Naive thymus-derived CD4-positive, alpha-beta T cell (primary cell): Measurements from ENCODE around the gene DOCK10. TPM values are rescaled to one million over a fixed set of nuclear protein-coding genes. Genes with fewer than 3 reads are reported as not detected.
A peak's percentile ranks its signal among the peaks of the same experiment; 100 is the strongest.

Experiments
- ATAC-seq: fragments of 150-1000 bp; cut with Tn5 transposase; 2 replicates; pipeline ENCODE4 v1.10.0; 2021; ENCODE audit warnings: mild to moderate bottlenecking, moderate library complexity
- CTCF ChIA-PET: fragments of 350-600 bp; sonication (Branson Sonifier 250); formaldehyde crosslinking; loops from one replicate; lab custom pipeline; 2021; ENCODE audit warnings: antibody characterized with exemption; lab: Charles Lee
- POLR2A ChIA-PET: fragments of 350-600 bp; sonication (Branson Sonifier 250); formaldehyde crosslinking; loops from one replicate; lab custom pipeline; 2021; ENCODE audit warnings: antibody characterized with exemption, inconsistent platforms; lab: Charles Lee
- DNase-seq, 9 donors: peaks; one replicate each; pipeline versions ENCODE4 v3.0.0 to v3.0.0-alpha.2; 2020 to 2022; ENCODE audit warnings: mixed read lengths in 1 of 9
- H3K27ac ChIP-seq: one replicate; pipeline ENCODE4 v1.7.0; 2013; ENCODE audit warnings: mild to moderate bottlenecking, low read depth, low read length, moderate library complexity
- H3K27me3 ChIP-seq, 2 donors: one replicate each; pipeline ENCODE4 v1.7.0; 2013; ENCODE audit warnings: low read length in 2 of 2, mild to moderate bottlenecking in 2 of 2, moderate library complexity in 2 of 2; ENCODE audit not compliant: control insufficient read depth in 2 of 2, insufficient read depth in 2 of 2
- H3K36me3 ChIP-seq, 3 experiments: 1 replicate in 2 of 3; 2 replicates in 1 of 3; pipeline ENCODE4 v1.7.0; 2013; ENCODE audit warnings: low read length in 3 of 3, mild to moderate bottlenecking in 3 of 3, moderate library complexity in 1 of 3; ENCODE audit not compliant: insufficient read depth in 3 of 3, control insufficient read depth in 2 of 3
- H3K4me1 ChIP-seq, 2 donors: one replicate each; pipeline ENCODE4 v1.7.0; 2013; ENCODE audit warnings: low read length in 2 of 2, mild to moderate bottlenecking in 2 of 2, moderate library complexity in 1 of 2; ENCODE audit not compliant: control insufficient read depth in 2 of 2, insufficient read depth in 2 of 2
- H3K4me3 ChIP-seq: 2 replicates; pipeline ENCODE4 v1.7.0; 2013; ENCODE audit warnings: mild to moderate bottlenecking, low read length
- H3K9me3 ChIP-seq, 3 experiments: 1 replicate in 2 of 3; 2 replicates in 1 of 3; pipeline ENCODE4 v1.7.0; 2013; ENCODE audit warnings: low read length in 3 of 3; ENCODE audit not compliant: control insufficient read depth in 2 of 3
- H3K27ac Mint-ChIP-seq, 9 donors: one replicate each; pipeline ENCODE4 v1.8.0; 2020 to 2022; ENCODE audit warnings: mixed read lengths in 9 of 9, mild to moderate bottlenecking in 8 of 9, moderate library complexity in 5 of 9, inconsistent platforms in 2 of 9
- H3K27me3 Mint-ChIP-seq, 5 donors: one replicate each; pipeline ENCODE4 v1.8.0; 2021 to 2022; ENCODE audit warnings: mixed read lengths in 5 of 5, mild to moderate bottlenecking in 1 of 5
- H3K36me3 Mint-ChIP-seq, 5 donors: one replicate each; pipeline ENCODE4 v1.8.0; 2020 to 2022; ENCODE audit warnings: mixed read lengths in 5 of 5, mild to moderate bottlenecking in 3 of 5, inconsistent platforms in 1 of 5
- H3K4me1 Mint-ChIP-seq, 7 donors: one replicate each; pipeline ENCODE4 v1.8.0; 2020 to 2022; ENCODE audit warnings: mixed read lengths in 7 of 7, mild to moderate bottlenecking in 3 of 7, inconsistent platforms in 1 of 7
- H3K4me3 Mint-ChIP-seq, 10 donors: one replicate each; pipeline ENCODE4 v1.8.0; 2020 to 2022; ENCODE audit warnings: mild to moderate bottlenecking in 10 of 10, mixed read lengths in 10 of 10, moderate library complexity in 6 of 10, inconsistent platforms in 2 of 10
- H3K9me3 Mint-ChIP-seq, 11 donors: one replicate each; pipeline ENCODE4 v1.8.0; 2020 to 2022; ENCODE audit warnings: mixed read lengths in 11 of 11, mild to moderate bottlenecking in 4 of 11, inconsistent platforms in 1 of 11, moderate library complexity in 1 of 11
- intact Hi-C, 2 donors: fragments of 100-400 bp; cut with micrococcal nuclease; formaldehyde crosslinking; loops; one replicate each; pipeline ENCODE4 v1.15.1; 2023
- polyA plus RNA-seq, 2 donors: library from polyadenylated mRNA; unstranded; fragments of 300-500 nt; fragmentation: Illumina TruSeq; gene quantifications; one replicate each; pipeline ENCODE4 v1.2.3, GENCODE V29; 2021
- total RNA-seq, 6 experiments: library from RNA in 5 of 6; stranded (reverse) in 5 of 6; gene quantifications; 1 replicate in 5 of 6; 2 replicates in 1 of 6; pipeline ENCODE4 v1.2.3 and lab custom pipeline; 2021 to 2026

Gene DOCK10
- total and polyA plus RNA-seq, 7 experiments from 2014 or later = 64.2 to 275 (median 211) TPM

DNA sequence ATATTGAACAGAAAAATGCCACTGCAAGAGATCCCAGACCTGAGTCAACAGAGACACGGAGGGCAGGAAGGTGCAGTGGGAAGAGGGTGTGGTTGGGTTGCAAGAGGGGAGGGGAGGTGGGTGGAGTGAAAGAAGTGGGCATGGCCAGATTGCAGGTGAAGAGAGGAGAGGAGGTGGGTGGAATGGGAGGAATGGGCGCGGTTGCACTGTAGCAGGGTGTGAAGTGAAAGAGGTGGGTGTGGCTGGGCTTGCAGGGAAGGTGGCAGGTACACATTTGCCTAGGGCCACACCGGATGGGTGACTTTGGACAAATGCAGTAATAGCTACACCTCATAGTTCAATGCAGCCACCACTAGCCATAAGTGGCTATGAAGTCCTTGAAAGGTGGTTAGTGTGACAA, 71.1 kb downstream of the DOCK10 start:
- ChIA-PET CTCF (interaction anchor here (0.7 to 1.5 kb wide), 3 partner anchors 14 to 28 kb away, joined by 3 read pairs; no protein-coding TSS in a partner anchor), POLR2A (interaction anchor here (1.3 to 1.6 kb wide), 3 partner anchors 14 to 18 kb away, joined by 3 to 6 read pairs (median 5); no protein-coding TSS in a partner anchor)
- H3K36me3 ChIP-seq = no peaks in the 10 kb centered on the region
- Mint-ChIP-seq H3K4me3 (peak overlapping the region in 8 of 10 donors; percentile 26 to 64 (median 55)), H3K4me1 (peaks cover 45 to 94% (median 89%) of the 10 kb centered on the region in 7 donors), H3K27me3 (no peaks in the 10 kb centered on the region), H3K9me3 (no peaks in the 10 kb centered on the region), H3K36me3 (peaks cover 0 to 25% (median 9%) of the 10 kb centered on the region in 5 donors), H3K27ac (peak overlapping the region; percentile 3 to 78 (median 68))
- intact Hi-C loops = loop anchor here in 1 of 2 donors (1.0 kb wide), 1 partner anchor 8 kb away; no protein-coding TSS in a partner anchor
- no peaks in the 10 kb centered on the region for H3K27me3 ChIP-seq
- ATAC-seq = peak; percentile 32
- no peak overlapping the region for H3K27ac ChIP-seq
- DNase-seq = no peak
- H3K9me3 ChIP-seq = no peaks in the 10 kb centered on the region
- no peak overlapping the region for H3K4me3 ChIP-seq
- H3K4me1 ChIP-seq = peaks cover 17 to 32% of the 10 kb centered on the region in 2 donors

DNA sequence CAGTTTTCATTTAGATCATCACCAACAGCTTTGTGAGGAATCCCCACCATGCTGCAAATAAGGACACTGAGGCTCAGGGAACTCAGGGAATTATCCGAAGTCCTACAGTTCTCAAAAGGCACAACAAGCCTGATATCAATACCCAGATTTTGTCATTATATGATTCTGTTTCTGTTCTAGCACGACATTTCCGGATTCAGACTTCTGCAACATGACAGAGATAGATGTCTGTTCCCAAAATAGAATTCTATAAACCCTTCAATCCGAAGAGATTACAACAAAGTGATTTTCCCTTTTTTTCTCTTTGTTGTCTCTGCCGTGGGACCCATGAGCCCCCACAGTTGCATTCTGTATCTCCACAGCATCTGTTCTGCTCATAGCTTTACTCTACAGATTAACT, 72.0 kb downstream of the DOCK10 start:
- ChIA-PET CTCF (interaction anchor here (1.5 kb wide), 1 partner anchor 15 kb away, joined by 3 read pairs; no protein-coding TSS in a partner anchor), POLR2A (interaction anchor here (1.0 to 1.6 kb wide), 4 partner anchors 13 to 23 kb away, joined by 3 to 6 read pairs (median 5); no protein-coding TSS in a partner anchor)
- H3K4me3 Mint-ChIP-seq = peak overlapping the region in 5 of 10 donors; percentile 16 to 60 (median 28)
- H3K36me3 Mint-ChIP-seq = peaks cover 0 to 23% (median 9%) of the 10 kb centered on the region in 5 donors
- Histone ChIP-seq H3K4me3 (no peak overlapping the region), H3K9me3 (no peaks in the 10 kb centered on the region), H3K27ac (no peak overlapping the region), H3K4me1 (peaks cover 17 to 32% of the 10 kb centered on the region in 2 donors), H3K27me3 (no peaks in the 10 kb centered on the region), H3K36me3 (no peaks in the 10 kb centered on the region)
- intact Hi-C loops = loop anchor here in 1 of 2 donors (1.0 kb wide), 1 partner anchor 17 kb away; no protein-coding TSS in a partner anchor
- peaks cover 41 to 90% (median 85%) of the 10 kb centered on the region in 7 donors for H3K4me1 Mint-ChIP-seq
- ATAC-seq (no peak), DNase-seq (no peak)
- peak overlapping the region in 7 of 9 donors; percentile 8 to 78 (median 69) for H3K27ac Mint-ChIP-seq
- no peaks in the 10 kb centered on the region for H3K9me3 Mint-ChIP-seq
- no peaks in the 10 kb centered on the region for H3K27me3 Mint-ChIP-seq

DNA sequence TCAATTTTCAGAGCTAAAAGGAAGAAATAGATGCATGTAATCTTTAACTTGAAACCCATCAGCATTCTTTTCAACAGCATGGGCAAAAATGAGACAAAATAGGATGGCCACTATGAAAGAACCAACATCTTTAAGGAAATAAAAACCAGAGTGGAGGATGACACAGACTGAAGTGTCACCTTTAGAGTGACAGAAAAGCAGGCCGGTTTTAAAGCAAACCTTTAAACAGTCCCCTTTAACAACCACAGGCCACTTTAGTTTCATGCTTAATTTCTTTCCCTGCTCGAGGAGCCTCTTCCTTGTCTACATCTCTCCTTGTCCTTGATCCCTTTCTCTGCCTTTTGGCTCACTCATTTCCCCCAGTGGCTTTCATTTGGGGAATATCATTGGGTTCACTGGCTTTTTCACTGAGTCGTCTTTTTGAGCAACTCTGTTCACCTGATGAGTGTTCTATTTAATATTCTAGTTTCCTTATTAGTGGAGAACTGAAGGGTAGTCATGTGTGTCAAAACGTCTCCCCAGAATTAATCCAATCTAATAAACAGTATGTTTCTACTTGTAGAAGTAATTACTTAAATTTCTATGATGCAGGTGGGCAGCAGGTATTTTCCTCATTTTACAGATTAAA, 72.5 kb downstream of the DOCK10 start:
- Histone ChIP-seq H3K4me3 (no peak overlapping the region), H3K4me1 (peaks cover 17 to 32% of the 10 kb centered on the region in 2 donors), H3K9me3 (no peaks in the 10 kb centered on the region), H3K36me3 (no peaks in the 10 kb centered on the region), H3K27me3 (no peaks in the 10 kb centered on the region), H3K27ac (no peak overlapping the region)
- ATAC-seq = no peak
- Mint-ChIP-seq H3K4me3 (peak overlapping the region in 9 of 10 donors; percentile 4 to 60 (median 28)), H3K4me1 (peaks cover 38 to 90% (median 84%) of the 10 kb centered on the region in 7 donors), H3K9me3 (no peaks in the 10 kb centered on the region), H3K27ac (peak overlapping the region; percentile 8 to 78 (median 52)), H3K36me3 (peaks cover 0 to 20% (median 9%) of the 10 kb centered on the region in 5 donors), H3K27me3 (no peaks in the 10 kb centered on the region)
- ChIA-PET CTCF (interaction anchor here (1.5 kb wide), 1 partner anchor 16 kb away, joined by 3 read pairs; no protein-coding TSS in a partner anchor), POLR2A (interaction anchor here (1.0 to 1.4 kb wide), 3 partner anchors 16 to 23 kb away, joined by 5 to 6 read pairs (median 5); no protein-coding TSS in a partner anchor)
- DNase-seq = no peak
- intact Hi-C loops = loop anchor here (1.0 kb wide), 2 partner anchors 9 to 16 kb away; no protein-coding TSS in a partner anchor

DNA sequence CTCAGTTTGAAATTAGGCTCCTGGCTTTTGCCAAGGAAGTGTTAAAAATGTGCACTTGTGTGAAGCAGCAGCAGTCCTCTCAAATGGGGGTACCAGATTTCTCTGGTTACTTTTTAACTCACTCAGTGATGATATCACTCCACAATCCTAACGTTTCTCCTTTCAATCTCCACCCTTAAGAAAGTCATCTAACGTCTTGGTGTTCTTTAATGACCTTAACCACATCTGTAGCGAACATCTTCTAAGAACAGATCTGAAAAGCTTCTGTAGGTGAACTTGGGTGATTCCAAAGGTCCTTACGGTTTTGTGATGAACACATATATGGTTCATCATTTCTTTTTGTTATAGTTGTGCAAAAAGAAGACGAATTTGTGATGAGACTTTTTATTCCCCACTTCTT, 73.2 kb downstream of the DOCK10 start:
- Mint-ChIP-seq H3K27ac (peak overlapping the region; percentile 16 to 78 (median 42)), H3K4me1 (peaks cover 40 to 92% (median 84%) of the 10 kb centered on the region in 7 donors), H3K36me3 (peaks cover 0 to 23% (median 8%) of the 10 kb centered on the region in 5 donors), H3K27me3 (no peaks in the 10 kb centered on the region), H3K9me3 (no peaks in the 10 kb centered on the region), H3K4me3 (peak overlapping the region in 9 of 10 donors; percentile 4 to 60 (median 16))
- DNase-seq = no peak
- intact Hi-C loops = loop anchor here in 1 of 2 donors (1.0 kb wide), 1 partner anchor 9 kb away; no protein-coding TSS in a partner anchor
- H3K4me3 ChIP-seq = no peak overlapping the region
- ChIA-PET POLR2A (interaction anchor here (0.8 to 1.5 kb wide), 3 partner anchors 10 to 29 kb away, joined by 3 to 5 read pairs (median 4); no protein-coding TSS in a partner anchor), CTCF (no interaction called here)
- H3K27me3 ChIP-seq = no peaks in the 10 kb centered on the region
- no peak overlapping the region for H3K27ac ChIP-seq
- peaks cover 17 to 32% of the 10 kb centered on the region in 2 donors for H3K4me1 ChIP-seq
- ATAC-seq = peak; percentile 56
- H3K9me3 ChIP-seq = no peaks in the 10 kb centered on the region
- H3K36me3 ChIP-seq = no peaks in the 10 kb centered on the region

DNA sequence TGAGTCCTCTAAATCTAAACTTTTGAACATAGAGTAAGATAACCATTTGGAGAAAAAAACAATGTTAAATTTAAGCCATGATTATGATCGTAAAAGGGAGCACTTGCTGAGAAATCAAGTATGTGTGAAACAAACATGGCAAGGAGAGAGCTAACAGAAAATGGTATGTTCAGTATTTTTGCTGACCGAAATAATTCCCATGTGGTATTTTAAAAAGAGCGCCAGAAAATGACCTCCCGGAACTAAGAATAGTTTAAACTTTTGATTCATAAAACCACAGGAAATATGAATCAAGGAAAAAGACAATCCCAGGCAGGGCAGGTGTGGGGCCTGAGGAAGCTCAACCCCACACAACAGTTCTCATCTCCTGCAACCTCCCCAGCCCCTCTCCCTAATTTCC, 74.2 kb downstream of the DOCK10 start:
- Mint-ChIP-seq H3K27ac (peak overlapping the region in 6 of 9 donors; percentile 43 to 78 (median 70)), H3K36me3 (peaks cover 0 to 23% (median 6%) of the 10 kb centered on the region in 5 donors), H3K4me1 (peaks cover 31 to 90% (median 80%) of the 10 kb centered on the region in 7 donors), H3K4me3 (peak overlapping the region in 3 of 10 donors; percentile 40 to 60 (median 45)), H3K27me3 (no peaks in the 10 kb centered on the region), H3K9me3 (no peaks in the 10 kb centered on the region)
- DNase-seq = no peak
- no peaks in the 10 kb centered on the region for H3K27me3 ChIP-seq
- intact Hi-C loops = no loop called here
- no peak overlapping the region for H3K27ac ChIP-seq
- no peaks in the 10 kb centered on the region for H3K36me3 ChIP-seq
- ChIA-PET POLR2A (interaction anchor here (0.8 to 1.5 kb wide), 4 partner anchors 10 to 30 kb away, joined by 3 to 5 read pairs (median 4); no protein-coding TSS in a partner anchor), CTCF (interaction anchor here (1.1 kb wide), 2 partner anchors 15 to 35 kb away, joined by 3 read pairs; no protein-coding TSS in a partner anchor)
- H3K4me1 ChIP-seq = peaks cover 11 to 22% of the 10 kb centered on the region in 2 donors
- no peak overlapping the region for H3K4me3 ChIP-seq
- no peak for ATAC-seq
- H3K9me3 ChIP-seq = no peaks in the 10 kb centered on the region

DNA sequence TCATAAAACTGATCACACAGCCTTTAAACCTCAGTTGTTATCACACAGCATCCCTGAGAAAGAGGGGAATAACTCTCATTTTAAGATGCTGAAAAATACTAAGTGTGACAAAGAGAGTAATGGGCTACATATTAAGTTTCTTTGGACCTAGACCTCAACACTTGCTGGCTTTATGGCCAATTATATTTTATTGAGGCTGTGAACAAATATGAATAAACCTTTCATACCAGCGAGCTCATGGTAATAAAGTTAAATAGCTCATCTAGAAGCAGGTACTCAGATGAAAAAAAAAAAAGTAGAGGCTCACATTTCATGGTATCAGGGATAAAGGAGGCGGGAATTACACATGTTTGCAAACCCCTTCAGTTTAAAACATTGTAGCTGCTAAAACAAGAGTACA, 75.7 kb downstream of the DOCK10 start:
- Mint-ChIP-seq H3K27me3 (no peaks in the 10 kb centered on the region), H3K27ac (peak overlapping the region in 2 of 9 donors; percentile 2 to 78), H3K4me1 (peaks cover 31 to 92% (median 80%) of the 10 kb centered on the region in 7 donors), H3K9me3 (no peaks in the 10 kb centered on the region), H3K36me3 (peaks cover 0 to 32% (median 11%) of the 10 kb centered on the region in 5 donors), H3K4me3 (no peak overlapping the region)
- Histone ChIP-seq H3K9me3 (no peaks in the 10 kb centered on the region), H3K4me1 (peaks cover 11 to 22% of the 10 kb centered on the region in 2 donors), H3K27me3 (no peaks in the 10 kb centered on the region), H3K4me3 (no peak overlapping the region), H3K36me3 (no peaks in the 10 kb centered on the region), H3K27ac (no peak overlapping the region)
- ATAC-seq (no peak), DNase-seq (no peak)
- ChIA-PET POLR2A (interaction anchor here (1.0 kb wide), 2 partner anchors 9 to 20 kb away, joined by 3 read pairs; no protein-coding TSS in a partner anchor), CTCF (no interaction called here)
- intact Hi-C loops = loop anchor here in 1 of 2 donors (1.0 kb wide), 1 partner anchor 8 kb away; no protein-coding TSS in a partner anchor
